VCaP (cell line): ENCODE measurements around the gene ZDHHC11.
"Not testable (repeated sequence)": the region's sequence is repeated elsewhere in the genome, so short reads cannot be mapped to it uniquely, and the experiment has no call there.

ENCODE experiments used
- H3K27ac ChIP-seq: fragments of 450-650 bp; 2 replicates; pipeline ENCODE4 v1.5.1; 2017
- TF ChIP-seq, protein P1 (sequence below): fragments of 450-650 bp; conservative IDR thresholded peaks from 2 replicates; pipeline ENCODE4 v1.5.1; 2017; ENCODE audit warnings: mild to moderate bottlenecking, moderate library complexity

Gene ZDHHC11

DNA sequence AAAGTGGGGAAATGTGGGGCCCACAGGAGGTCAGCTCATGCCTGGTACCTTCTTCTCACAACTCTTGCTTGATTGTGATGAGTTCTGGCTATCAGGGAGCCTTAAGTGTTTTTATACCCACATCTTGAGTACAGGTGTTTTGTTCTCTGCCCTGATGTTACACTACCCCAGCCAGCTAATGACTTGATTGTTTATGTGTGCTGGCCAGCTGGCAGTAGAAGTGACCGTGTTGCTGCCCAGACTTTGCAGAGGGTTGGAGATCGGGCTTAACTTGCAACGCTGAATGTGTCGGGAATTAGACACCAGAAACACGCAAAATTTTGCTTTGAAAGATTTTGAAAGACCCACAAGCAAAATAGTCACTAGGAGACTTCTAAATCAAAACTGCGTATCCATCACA is 49.3 kb downstream of the ZDHHC11 start:
- TF ChIP-seq, protein P1, sequence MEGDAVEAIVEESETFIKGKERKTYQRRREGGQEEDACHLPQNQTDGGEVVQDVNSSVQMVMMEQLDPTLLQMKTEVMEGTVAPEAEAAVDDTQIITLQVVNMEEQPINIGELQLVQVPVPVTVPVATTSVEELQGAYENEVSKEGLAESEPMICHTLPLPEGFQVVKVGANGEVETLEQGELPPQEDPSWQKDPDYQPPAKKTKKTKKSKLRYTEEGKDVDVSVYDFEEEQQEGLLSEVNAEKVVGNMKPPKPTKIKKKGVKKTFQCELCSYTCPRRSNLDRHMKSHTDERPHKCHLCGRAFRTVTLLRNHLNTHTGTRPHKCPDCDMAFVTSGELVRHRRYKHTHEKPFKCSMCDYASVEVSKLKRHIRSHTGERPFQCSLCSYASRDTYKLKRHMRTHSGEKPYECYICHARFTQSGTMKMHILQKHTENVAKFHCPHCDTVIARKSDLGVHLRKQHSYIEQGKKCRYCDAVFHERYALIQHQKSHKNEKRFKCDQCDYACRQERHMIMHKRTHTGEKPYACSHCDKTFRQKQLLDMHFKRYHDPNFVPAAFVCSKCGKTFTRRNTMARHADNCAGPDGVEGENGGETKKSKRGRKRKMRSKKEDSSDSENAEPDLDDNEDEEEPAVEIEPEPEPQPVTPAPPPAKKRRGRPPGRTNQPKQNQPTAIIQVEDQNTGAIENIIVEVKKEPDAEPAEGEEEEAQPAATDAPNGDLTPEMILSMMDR: no peak
- H3K27ac ChIP-seq: no peak overlapping the region

DNA sequence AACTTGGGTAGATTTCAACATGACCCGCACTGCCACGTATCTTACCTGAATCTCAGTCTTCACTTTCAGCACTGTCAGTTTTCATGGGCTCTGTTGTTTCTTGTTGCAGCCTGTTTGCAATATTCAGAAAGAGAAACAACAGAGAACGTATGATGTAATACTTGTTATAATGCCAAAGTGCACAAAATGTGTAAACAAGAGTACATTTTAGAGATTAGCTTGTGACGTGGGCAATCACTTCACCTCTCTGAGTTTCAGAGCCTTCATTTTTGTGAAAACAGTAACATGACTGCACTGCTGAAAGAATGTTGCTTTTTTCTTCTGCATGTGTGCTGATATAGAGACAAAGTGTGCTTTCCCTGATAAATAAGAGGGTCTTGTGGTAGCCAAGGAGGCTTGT is 49.7 kb downstream of the ZDHHC11 start:
- not testable (repeated sequence) for H3K27ac ChIP-seq

DNA sequence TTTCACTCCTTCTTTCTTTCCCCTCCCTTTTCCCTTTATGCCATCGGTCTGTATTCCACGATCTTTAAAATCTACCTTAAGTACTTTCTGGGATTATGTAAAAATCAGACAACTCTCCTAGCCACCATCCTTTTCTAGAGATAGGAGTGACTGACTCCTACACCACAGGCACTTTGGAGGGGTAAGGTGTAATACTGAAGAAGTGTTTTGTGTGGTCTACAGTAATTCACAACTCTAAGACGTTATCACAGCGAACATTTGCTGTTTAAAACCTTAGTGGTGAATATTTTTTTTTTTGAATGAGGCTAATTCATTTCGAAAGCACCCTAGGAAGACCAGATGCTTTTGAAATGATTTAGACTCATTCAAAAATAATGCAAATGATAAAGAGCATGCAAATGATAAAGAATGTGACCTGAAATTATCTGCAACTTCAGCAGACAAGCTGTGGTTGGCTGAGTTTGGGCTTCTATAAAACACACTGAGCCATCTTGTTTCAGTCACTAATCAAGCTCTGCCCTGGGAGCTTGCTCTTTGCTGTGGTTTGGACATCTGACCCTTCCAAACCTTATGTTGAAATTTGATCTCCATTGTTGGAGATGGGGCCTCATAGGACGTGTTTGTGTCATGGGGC is 52.2 kb downstream of the ZDHHC11 start:
- not testable (repeated sequence) for H3K27ac ChIP-seq

DNA sequence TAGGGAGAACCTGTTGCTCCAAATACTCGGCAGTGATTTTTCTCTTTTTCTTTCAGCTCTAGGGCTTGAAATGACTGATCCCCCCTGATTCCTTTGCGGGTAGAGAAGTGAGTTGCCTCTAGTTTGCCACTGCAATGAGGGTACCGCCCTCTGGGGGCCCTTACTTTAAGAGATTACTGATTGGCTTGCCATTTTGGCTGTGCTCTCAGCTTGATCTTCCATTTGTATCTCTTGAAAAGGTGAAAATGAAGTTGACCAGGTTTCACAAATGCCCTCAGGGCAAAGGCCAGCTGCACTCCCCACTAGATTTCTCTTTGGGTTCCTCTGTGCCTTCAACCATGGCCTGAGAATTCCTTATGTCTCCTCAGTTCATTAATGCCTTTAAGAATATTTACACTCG is 52.8 kb downstream of the ZDHHC11 start:
- H3K27ac ChIP-seq: not testable (repeated sequence)

DNA sequence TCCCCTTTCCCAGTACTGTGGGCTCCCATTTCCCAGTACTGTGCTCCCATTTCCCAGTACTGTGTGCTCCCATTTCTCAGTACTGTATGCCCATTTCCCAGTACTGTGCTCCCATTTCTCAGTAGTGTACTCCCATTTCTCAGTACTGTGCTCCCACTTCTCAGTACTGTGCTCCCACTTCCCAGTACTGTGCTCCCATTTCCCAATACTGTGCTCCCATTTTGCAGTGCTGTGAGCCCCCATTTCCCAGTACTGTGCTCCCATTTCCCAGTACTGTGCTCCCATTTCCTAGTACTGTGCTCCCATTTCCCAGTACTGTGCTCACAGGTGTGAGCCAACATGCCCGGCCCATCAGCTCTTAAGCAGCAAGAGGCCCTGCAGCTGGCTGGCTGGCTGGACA is 54.9 kb downstream of the ZDHHC11 start:
- H3K27ac ChIP-seq: not testable (repeated sequence)

DNA sequence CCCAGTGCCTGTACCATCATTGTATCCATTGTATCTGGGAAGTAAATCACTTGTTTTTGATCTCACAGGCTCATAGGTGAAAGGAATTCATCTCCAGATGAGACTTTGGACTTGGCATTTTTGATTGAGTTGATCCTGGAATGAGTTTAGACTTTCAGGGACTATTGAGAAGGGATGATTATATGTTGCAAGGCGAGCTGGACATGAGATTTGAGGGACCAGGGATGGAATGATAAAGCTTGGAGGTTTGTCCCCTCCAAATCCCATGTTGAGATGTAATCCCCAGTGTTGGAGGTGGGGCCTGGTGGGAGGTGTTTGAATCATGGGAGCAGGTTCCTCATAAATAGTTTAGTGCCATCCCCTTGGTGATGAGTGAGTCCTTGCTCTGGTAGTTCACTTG is 55.8 kb downstream of the ZDHHC11 start:
- not testable (repeated sequence) for H3K27ac ChIP-seq

DNA sequence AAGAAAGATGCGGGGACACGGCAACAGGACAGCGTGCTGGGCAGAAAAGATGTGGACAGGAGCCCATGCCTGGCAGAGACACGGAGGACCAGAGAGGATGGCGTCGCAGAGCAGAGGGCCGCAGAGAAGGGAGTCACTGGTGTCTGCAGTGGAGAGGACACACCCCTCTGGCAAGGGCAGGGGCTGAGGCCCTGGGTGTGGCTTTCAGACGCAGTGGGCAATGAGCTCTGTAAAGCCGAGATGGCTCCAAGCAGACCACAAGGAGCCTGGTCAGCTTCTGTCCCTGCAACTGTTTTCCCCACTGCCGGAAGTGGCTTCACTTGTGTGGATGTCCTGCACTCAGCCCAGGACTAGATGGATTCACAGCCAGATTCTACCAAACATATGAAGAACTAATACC is 62.1 kb downstream of the ZDHHC11 start:
- H3K27ac ChIP-seq: not testable (repeated sequence)

DNA sequence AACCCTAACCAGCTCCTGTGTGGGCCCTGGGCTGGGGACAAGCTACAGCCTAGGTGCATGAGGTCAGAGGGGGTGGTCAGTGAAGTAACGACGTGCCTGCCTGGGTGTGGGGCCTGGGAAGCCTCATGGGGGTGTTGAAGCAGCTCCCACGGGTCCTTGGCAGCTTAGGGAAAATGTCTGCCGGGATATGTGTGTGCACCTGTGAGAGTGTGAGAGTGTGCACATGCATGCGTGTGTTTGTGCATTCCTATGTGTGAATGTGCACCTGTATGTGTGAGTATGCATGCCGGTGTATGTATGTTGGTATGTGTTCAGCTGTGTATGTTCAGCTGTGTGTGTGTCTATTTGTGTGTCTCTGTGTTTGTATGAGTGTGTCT is 62.9 kb downstream of the ZDHHC11 start:
- H3K27ac ChIP-seq: not testable (repeated sequence)

DNA sequence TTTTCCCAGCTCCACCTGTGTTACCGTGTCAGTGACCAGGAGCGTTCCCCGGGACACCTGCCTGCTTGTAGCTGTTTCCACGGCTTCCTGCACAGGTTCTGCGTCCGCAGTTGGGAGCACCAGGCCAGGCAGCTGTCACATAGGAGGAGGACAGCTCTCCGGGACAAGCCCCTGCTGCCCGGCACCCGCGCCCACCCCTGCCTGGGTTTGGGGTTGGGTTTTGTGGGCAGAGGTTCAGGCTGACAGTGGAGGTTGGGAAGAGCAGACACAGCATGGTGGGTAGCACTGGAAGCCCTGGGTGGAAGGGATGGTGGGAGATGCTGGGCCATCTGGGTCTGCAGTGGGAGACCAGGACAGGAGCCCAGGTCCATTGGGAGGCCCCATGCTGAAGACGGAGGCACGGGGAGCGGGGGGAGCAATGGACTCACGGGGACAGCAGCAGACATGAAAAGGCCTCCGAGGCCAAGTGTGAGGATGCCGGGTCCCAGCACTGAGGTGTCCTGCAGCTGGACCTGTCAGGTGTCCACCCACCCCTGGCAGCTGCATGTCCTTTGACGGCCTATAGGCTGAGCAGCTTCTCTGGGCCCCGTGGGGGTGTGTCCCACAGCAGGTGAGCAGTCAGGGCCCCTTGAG is 63.4 kb downstream of the ZDHHC11 start:
- not testable (repeated sequence) for H3K27ac ChIP-seq

DNA sequence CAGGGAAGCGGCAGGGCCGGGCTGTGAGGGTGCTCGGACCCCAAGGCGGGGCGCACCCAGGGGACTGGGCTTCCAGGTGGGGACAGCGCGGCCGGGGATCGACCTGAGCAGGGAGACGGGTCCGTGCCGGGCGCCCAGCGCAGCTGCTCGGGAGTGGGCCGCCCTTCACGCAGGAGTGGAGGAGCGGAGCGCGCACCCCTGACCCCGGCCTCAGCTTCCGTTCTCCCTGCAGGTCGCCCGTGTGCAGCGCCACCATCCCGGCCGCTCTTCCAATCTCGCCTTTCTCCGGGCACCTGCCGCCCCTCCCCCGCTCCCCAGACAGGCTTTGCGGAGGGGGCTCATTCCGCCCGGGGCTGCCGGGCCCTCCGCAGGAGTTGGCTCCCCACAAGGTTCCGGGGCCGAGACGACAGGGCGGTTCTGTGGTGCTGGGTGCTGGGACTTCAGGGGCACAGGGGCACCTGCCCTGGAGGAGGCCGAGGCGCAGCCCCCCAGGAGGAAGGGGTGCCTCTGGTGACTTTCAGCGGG is 65.5 kb downstream of the ZDHHC11 start:
- peak overlapping the region; percentile 40; the same call in 1 of the 2 replicates for H3K27ac ChIP-seq

DNA sequence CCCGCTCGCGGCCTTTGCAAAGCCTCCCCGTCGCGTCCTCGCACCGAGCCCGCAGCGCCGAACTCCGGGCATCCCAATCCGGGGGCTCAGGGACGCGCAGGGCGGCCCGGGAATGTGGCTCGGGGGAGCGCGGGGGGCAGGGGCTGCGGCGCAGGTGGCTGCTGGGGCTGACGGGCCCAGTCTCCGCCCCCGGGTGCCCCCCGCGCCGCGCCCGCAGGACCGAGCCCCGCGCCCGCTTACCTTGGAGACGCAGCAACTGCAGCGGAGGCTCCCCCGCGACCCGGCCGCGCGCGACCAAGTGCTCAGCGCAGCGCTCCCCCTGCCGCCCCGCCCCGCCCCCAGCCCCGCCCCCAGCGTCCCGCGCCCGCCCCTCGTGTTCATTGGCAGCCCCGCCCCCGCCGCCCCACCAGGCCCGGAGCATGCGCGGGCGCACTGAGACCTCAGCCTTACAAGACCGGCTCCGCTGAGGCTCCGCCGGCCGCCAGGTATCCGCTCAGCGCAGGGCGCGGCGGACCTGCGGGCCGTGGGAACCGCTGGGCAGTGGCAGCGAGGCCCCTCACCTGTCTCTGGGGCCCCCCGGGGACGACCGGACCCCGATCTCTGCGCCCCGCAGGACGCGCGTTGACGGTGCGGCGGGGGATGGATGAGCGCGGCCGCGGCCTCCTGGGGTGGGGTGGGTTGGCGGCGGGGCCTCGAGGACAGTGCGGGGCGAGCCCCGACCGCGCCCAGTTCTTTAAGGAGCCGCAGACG is 66.2 kb downstream of the ZDHHC11 start, which contains the start of gene ZDHHC11B:
Gene ZDHHC11B (minus strand): TSS at position 302 of the 750 bp plus-strand sequence. CDS start 17,810 bp downstream, outside the sequence.
- H3K27ac ChIP-seq: peak within 1 kb of the TSS; percentile 40; the same call in 1 of the 2 replicates

DNA sequence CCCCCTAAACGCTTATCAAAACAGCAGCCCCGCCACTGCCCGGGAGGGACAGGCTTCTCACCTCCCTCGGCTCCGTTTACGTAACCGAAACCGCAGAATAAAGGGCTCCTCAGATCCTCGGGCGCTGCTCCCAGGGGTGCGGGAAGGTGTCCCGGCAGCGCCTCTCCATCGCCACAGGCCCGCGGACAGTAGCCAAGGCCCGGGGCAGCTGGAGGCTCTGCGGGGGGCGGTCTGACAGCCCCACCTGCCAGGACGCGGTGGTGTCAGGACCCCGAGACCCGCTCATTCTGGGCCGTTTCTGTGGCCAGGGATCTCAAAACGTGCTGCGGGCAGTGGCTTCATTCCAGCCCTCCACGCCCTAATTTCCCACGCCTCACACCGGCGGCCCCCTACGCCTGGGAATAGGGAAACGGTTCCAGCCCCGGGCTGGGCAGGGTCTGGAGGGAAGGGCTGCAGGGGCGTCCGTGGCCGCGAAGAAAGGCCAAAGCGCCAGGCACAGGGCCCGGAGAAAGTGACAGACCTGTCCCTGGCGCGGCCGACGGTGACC is 66.8 kb downstream of the ZDHHC11 start:
- H3K27ac ChIP-seq: peak overlapping the region; percentile 40; the same call in 1 of the 2 replicates

DNA sequence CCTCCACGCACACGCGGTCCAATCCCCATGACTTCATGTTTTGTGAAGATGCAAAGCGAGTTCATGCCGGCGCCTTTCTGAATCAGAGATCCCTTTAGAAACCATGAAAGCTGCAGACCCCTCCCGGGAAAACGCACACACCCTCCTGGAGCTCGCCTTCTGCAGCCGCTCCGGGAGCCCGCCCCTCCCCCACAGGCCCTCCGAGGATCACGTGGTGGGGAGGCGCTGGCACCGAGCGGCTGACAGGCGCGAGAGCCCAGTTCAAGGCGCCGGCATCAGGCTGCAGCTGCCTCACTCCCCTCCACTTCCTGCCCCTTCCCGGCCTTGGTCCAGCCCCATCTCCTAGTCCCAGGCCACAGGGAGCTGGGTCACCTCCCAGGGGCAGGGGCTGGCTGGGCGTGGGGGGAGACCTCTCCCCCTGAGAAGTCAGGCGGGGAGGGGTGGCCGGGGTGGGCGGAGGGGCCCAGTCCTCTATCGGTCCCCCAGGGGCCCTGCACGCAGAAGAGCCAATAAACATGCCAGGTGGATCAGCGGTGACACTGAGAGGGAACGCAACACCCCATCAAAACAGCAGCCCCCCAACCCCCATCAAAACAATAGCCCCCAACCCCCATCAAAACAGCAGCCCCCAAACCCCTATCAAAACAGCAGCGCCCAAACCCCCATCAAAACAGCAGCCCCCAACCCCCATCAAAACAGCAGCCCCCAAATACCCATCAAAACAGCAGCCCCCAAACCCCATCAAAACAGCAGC is 67.6 kb downstream of the ZDHHC11 start:
- H3K27ac ChIP-seq: not testable (repeated sequence)

DNA sequence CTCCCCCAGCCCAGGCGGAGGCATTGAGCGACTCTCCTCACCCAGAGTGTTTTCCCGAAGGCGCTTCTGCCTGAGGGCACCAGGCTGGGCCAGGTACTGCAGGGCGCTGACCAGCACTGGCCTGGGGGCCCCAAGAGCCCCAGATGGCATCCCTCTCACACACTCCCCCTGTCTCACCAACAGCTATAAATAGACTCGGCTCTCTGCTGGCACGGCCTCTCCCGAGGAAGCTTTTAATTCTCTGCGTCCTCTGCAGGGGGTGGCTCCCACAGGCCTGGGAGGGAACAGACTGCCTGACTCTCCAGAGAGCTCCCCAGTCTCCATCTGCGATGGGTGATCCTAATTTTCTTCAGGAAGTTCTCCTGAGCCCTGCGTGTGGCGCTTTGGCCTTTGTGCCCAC is 68.4 kb downstream of the ZDHHC11 start:
- not testable (repeated sequence) for H3K27ac ChIP-seq

DNA sequence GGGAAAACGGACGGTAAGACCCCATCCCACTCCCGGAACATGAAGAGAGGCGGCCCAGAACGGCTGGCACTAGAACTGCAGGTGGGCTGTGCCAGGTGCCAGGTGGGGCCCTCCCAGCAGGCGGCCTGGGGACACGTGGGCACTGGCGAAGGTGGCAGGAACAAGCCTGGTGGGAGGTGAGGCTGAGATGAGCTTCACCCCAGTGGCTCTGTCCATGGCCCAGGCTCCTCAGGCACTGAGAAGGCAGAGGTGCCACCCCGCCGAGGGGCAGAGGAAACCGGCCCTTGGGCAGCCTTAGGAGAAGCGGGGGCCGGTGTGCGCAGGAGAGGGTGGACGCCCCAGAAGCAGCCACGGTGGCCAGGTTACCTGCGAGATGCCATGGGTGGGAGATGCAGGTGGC is 70.2 kb downstream of the ZDHHC11 start:
- not testable (repeated sequence) for H3K27ac ChIP-seq

DNA sequence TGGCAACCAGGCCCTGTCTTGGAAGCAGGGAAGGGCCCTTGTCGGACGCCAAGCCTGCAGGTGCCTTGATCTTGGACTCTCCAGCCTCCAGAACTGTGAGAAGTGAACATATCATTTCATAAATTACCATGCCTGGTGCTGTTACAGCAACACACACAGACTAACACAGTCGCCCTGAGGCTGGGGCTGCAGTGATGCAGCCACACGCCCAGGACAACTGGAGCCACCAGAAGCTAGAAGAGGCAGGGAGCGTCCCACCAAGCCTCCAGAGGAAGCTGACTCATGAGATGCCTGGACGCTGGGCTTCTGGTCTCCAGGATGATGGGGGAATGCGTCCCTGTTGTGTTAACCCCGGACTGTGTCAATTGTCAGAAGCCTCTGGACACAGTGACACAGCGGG is 71.8 kb downstream of the ZDHHC11 start:
- not testable (repeated sequence) for H3K27ac ChIP-seq

DNA sequence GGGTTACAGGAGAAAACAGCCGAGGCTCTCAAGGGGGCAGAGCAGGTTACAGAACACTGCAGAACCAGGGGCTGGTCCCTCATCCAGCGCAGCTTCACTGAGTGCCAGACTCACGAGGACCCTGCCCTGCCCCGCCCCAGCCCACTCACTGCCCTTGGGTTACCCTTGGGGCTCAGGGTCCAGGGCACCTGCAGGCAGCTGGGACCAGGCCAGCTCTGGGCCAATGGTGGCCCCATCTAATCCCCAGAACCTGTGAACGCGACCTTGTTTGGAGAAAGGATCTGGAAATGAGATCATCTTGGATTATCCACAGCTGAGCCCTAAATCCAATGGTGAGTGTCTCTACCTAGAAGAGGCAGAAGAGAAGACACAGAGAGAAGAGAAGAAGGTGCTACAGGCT is 72.4 kb downstream of the ZDHHC11 start:
- not testable (repeated sequence) for H3K27ac ChIP-seq
